WTC11 (cell line): ENCODE measurements around the gene STAG1.

Experiments used
- TF ChIP-seq, protein P1 (sequence below): fragments of 200-600 bp; IDR thresholded peaks from 2 replicates; pipeline ENCODE4 v1.8.0; 2022; ENCODE audit warnings: antibody characterized with exemption
- TF ChIP-seq, protein P2 (sequence below): sonication (generic); formaldehyde crosslinking; IDR thresholded peaks from 2 replicates; pipeline ENCODE4 v1.8.1; 2023; ENCODE audit warnings: mild to moderate bottlenecking, moderate library complexity, missing genetic modification reagents

DNA sequence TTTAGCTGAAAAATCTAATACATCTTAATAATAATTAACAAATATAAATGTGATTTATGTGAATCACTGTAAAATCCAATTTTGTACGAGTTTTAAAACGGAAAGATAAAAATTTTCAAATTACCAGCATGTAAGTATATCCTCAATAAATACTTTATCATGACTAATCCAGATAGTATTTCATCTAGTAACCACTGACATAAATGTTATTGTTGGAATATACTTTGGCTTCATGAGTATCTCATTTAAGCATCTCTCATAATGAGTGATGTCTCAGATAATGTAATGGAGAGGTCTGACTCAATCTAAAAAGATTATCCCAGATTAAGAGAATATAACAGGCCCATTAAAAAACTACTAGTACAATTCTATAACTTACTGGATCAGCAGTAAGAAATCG, 216.3 kb downstream of the STAG1 start:
- TF ChIP-seq, protein P1, sequence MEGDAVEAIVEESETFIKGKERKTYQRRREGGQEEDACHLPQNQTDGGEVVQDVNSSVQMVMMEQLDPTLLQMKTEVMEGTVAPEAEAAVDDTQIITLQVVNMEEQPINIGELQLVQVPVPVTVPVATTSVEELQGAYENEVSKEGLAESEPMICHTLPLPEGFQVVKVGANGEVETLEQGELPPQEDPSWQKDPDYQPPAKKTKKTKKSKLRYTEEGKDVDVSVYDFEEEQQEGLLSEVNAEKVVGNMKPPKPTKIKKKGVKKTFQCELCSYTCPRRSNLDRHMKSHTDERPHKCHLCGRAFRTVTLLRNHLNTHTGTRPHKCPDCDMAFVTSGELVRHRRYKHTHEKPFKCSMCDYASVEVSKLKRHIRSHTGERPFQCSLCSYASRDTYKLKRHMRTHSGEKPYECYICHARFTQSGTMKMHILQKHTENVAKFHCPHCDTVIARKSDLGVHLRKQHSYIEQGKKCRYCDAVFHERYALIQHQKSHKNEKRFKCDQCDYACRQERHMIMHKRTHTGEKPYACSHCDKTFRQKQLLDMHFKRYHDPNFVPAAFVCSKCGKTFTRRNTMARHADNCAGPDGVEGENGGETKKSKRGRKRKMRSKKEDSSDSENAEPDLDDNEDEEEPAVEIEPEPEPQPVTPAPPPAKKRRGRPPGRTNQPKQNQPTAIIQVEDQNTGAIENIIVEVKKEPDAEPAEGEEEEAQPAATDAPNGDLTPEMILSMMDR = no peak
- TF ChIP-seq, protein P2, sequence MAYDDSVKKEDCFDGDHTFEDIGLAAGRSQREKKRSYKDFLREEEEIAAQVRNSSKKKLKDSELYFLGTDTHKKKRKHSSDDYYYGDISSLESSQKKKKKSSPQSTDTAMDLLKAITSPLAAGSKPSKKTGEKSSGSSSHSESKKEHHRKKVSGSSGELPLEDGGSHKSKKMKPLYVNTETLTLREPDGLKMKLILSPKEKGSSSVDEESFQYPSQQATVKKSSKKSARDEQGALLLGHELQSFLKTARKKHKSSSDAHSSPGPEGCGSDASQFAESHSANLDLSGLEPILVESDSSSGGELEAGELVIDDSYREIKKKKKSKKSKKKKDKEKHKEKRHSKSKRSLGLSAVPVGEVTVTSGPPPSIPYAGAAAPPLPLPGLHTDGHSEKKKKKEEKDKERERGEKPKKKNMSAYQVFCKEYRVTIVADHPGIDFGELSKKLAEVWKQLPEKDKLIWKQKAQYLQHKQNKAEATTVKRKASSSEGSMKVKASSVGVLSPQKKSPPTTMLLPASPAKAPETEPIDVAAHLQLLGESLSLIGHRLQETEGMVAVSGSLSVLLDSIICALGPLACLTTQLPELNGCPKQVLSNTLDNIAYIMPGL (CRISPR knock-in tag) = no peak
